ENCODE results near the gene HDAC7. TPM values are rescaled to one million over a fixed set of nuclear protein-coding genes. Genes with fewer than 3 reads are reported as not detected.

The HDAC7 gene
- total RNA-seq, 2 experiments from 2014 or later = 331 to 385 TPM

DNA sequence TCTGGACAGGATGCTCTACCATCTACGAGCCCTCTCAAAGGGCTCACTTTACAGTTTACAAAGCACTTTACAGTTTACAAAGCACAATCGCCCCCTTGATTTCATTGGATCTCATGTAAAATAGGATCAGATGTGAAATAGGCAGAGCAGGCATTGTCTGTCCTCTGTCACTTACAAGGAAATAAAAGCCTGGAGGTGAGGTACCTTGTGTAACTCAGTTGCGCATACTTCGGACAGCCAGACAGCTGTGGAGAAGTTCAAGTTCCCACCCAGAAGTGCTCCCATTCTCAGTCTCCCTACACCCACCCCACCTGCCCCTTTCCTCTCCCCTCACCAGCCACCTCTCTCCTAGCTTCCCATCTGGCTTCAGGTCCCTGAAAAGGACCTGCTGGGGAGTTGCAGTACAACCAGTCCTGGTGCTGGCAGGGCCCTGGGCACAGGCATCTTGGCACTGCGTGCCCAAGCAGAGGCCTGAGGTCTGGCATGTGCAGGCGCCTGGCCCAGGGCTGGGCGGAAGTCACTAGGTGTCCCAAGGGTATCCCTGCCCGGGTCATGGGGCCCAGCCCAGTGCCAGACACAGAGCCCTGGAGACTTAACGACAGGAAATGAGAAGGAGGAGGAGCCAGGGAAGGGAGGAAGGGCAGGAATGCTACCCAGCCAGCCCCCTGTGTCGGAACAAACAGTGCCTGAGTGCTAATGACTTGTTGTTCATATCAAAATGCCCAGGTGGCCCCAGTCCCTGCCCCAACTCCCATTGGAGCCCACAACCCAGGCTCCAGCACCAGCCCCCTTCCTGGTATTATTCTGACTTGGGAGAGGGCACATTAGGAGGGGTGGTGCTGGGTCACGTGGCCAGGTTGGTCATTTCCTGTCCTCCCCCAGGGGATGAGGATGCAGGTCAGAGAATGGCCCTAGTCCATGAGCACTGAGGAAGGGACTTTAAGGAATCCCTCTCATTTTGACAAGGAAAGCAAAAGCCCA, 66.4 kb downstream of the HDAC7 start:
- ATAC-seq (no peak), DNase-seq (no peak)
- Mint-ChIP-seq H3K36me3 (ENCODE audit: low read depth) (no peaks in the 10 kb centered on the region), H3K27me3 (no peaks in the 10 kb centered on the region), H3K4me1 (peaks cover 37% of the 10 kb centered on the region), H3K4me3 (no peak overlapping the region), H3K27ac (no peak overlapping the region), H3K9me3 (ENCODE audit: low read depth) (no peaks in the 10 kb centered on the region)
- ChIA-PET CTCF (interaction anchor here (2.2 to 10.3 kb wide), 3 partner anchors 11 to 85 kb away, joined by 7 to 218 read pairs (median 92); no protein-coding TSS in a partner anchor), POLR2A (no interaction called here)
- intact Hi-C loops (cut with DNase I, micrococcal nuclease) = loop anchor here in 1 of 2 experiments (10.0 kb wide), 1 partner anchor 211 kb away; the partner anchor contains the start of gene TMEM106C

DNA sequence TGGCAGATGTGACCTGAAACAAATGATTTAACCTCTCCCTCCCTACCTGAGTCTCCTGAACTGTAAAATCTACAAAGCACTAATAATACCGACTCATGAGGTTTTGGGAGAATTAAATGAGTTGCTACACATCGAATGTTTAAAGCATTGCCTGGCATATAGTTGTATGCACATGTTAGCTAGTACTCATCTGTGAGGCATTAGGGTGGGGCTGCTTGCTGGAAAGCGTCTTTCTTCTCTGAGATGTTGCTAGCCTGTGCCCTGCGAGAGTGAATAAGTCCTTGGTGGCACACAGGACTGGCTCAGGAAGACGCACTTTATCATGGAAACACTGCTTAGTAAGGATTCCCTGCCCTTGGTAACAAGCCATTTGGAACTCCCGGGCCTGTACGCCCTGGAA, 67.2 kb downstream of the HDAC7 start:
- ChIA-PET CTCF (interaction anchor here (1.0 to 7.9 kb wide), 4 partner anchors 11 to 86 kb away, joined by 4 to 92 read pairs (median 6); no protein-coding TSS in a partner anchor), POLR2A (no interaction called here)
- Mint-ChIP-seq H3K27ac (no peak overlapping the region), H3K4me3 (no peak overlapping the region), H3K9me3 (ENCODE audit: low read depth) (no peaks in the 10 kb centered on the region), H3K27me3 (no peaks in the 10 kb centered on the region), H3K4me1 (peaks cover 32% of the 10 kb centered on the region), H3K36me3 (ENCODE audit: low read depth) (no peaks in the 10 kb centered on the region)
- intact Hi-C loops (cut with DNase I, micrococcal nuclease) = loop anchor here in 1 of 2 experiments (10.0 kb wide), 1 partner anchor 212 kb away; the partner anchor contains the start of gene TMEM106C
- DNase-seq (no peak), ATAC-seq (no peak)

DNA sequence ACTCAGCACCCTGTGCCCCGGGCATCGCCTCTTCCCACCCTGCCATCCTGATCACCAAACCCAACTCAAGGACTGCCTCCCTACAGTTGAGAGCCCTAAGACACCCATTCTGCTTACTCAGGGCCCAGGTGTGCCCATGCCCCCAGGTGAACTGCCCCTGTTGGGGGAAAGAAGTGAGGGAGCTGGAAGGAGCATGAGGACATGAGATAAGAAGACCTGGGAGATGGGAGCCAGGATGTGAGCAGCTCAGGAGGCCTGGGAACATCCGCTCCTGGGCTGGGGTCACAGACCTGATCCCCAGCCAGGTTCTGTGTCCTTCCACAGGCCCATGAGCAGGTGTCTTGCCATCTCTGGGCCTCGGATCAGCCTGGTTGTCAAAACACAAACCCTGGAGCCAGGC, 67.6 kb downstream of the HDAC7 start:
- CTCF ChIA-PET = interaction anchor here (1.0 to 1.3 kb wide), 2 partner anchors 11 to 20 kb away, joined by 4 to 5 read pairs; no protein-coding TSS in a partner anchor
- intact Hi-C loops (cut with DNase I, micrococcal nuclease) = loop anchor here in 1 of 2 experiments (10.0 kb wide), 1 partner anchor 213 kb away; the partner anchor contains the start of gene TMEM106C
- Mint-ChIP-seq H3K36me3 (ENCODE audit: low read depth) (no peaks in the 10 kb centered on the region), H3K27ac (no peak overlapping the region), H3K9me3 (ENCODE audit: low read depth) (no peaks in the 10 kb centered on the region), H3K4me3 (no peak overlapping the region), H3K4me1 (peaks cover 27% of the 10 kb centered on the region), H3K27me3 (no peaks in the 10 kb centered on the region)
- ATAC-seq (no peak), DNase-seq (no peak)
- POLR2A ChIA-PET = no interaction called here

DNA sequence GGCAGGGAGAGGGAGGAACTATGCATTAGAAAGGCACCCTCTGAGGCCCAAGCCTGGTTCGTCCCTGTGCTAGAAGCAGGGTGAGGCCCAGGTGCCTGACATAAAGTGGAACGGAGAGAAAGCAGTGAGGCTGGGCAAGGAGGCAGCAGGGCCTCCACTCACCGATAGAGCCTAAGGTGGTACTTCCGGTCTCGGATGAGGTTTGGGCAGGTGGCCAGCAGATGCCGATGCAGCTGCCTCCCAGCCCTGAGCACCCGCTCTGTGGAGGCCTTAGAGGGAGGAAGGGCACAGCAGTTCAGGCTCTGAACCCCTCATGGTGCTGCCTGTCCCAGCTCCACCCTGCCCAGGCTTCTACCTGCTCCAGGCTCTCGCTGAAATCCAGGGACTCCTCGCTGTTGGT, 68.1 kb downstream of the HDAC7 start:
- Mint-ChIP-seq H3K9me3 (ENCODE audit: low read depth) (no peaks in the 10 kb centered on the region), H3K27me3 (no peaks in the 10 kb centered on the region), H3K4me3 (no peak overlapping the region), H3K4me1 (peaks cover 25% of the 10 kb centered on the region), H3K36me3 (ENCODE audit: low read depth) (no peaks in the 10 kb centered on the region), H3K27ac (no peak overlapping the region)
- ATAC-seq (no peak), DNase-seq (no peak)
- intact Hi-C loops (cut with DNase I, micrococcal nuclease) = loop anchor here in 1 of 2 experiments (10.0 kb wide), 1 partner anchor 213 kb away; the partner anchor contains the start of gene TMEM106C
- CTCF ChIA-PET = interaction anchor here (0.6 to 1.3 kb wide), 3 partner anchors 10 to 21 kb away, joined by 3 to 5 read pairs (median 4); no protein-coding TSS in a partner anchor
- POLR2A ChIA-PET = no interaction called here

DNA sequence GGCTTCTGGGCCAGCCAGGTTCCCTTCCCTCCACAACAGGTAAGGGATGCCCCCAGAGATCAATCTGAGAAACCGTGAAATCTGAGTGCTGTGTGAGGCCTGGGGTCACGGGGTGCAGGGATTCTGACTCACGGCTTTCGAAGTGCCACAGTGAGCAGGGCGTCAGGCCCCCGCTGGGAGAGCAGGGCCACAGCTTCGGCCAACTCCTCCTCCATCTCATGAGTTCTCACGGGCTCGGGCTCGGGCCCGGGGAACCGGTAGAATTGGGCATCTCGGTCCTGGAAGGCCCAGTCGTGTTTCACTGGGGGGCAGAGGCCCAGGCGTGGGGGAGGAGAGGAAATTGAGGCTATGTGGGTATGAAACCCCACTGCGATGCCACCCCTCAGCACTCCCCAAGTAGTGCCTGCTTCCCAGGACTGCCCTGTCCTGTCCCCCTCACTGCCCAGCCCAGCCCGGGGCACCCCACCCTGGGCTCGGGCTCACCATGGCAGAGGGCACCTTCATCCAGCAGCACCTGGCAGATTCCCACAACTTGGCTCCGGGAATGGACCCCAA, 68.7 kb downstream of the HDAC7 start:
- Mint-ChIP-seq H3K9me3 (ENCODE audit: low read depth) (no peaks in the 10 kb centered on the region), H3K4me3 (no peak overlapping the region), H3K4me1 (peaks cover 19% of the 10 kb centered on the region), H3K27ac (no peak overlapping the region), H3K27me3 (no peaks in the 10 kb centered on the region), H3K36me3 (ENCODE audit: low read depth) (no peaks in the 10 kb centered on the region)
- intact Hi-C loops (cut with DNase I, micrococcal nuclease) = loop anchor here in 1 of 2 experiments (10.0 kb wide), 1 partner anchor 214 kb away; the partner anchor contains the start of gene TMEM106C
- ChIA-PET CTCF (interaction anchor here (0.6 to 1.3 kb wide), 3 partner anchors 10 to 21 kb away, joined by 3 to 5 read pairs (median 3); no protein-coding TSS in a partner anchor), POLR2A (no interaction called here)
- no peak for ATAC-seq
- no peak for DNase-seq

DNA sequence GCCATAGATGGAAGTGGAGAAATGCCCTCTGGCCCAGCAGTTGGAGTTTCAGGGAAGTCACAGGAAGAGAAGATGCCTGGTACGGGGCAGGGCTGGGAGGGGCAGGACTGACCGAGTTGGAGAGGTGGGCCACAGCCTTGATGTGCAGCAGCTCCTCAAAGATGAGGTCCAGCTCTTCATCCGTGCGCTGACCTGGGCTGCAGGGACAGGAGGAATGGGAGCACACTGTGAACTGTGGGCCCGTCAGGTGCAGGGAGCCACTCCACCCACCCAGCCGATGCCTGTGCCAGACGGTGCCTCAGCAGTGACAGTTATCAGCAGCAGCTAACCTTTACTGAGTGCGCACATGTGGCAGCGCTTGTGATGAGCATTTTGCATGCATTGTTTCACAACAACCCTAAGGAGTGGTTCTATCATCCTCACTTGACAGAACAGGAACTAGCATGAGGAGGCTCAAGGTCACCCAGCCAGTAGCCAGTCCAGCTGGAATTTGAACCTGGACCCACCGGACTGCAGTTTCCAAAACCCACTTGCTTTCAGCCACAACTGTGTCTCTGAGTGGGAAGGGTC, 69.4 kb downstream of the HDAC7 start:
- Mint-ChIP-seq H3K4me1 (peaks cover 12% of the 10 kb centered on the region), H3K36me3 (ENCODE audit: low read depth) (no peaks in the 10 kb centered on the region), H3K9me3 (ENCODE audit: low read depth) (no peaks in the 10 kb centered on the region), H3K27me3 (no peaks in the 10 kb centered on the region), H3K27ac (no peak overlapping the region), H3K4me3 (no peak overlapping the region)
- POLR2A ChIA-PET = no interaction called here
- intact Hi-C loops (cut with DNase I, micrococcal nuclease) = loop anchor here in 1 of 2 experiments (10.0 kb wide), 1 partner anchor 214 kb away; the partner anchor contains the start of gene TMEM106C
- no peak for DNase-seq
- CTCF ChIA-PET = interaction anchor here (0.9 kb wide), 1 partner anchor 9 kb away, joined by 3 read pairs; no protein-coding TSS in a partner anchor
- ATAC-seq = no peak

DNA sequence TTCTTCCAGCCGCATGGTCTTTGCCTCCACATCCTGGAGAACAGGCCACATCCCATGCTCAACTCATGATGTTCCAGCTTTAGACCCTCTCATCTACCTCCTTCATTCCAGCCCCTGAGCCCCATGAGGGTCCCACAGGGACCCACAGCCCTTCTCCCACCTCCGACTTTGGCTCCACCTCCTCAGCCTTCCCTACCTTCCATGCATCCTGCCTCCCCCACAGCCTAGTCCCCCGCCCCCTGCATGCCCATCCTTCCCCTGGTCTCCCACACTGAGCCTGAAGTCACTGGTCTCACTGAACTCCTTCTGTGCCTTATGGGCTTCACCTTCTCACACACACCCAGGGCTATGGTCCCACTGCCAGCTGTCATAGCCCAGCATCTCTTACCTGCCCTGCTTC, 70.8 kb downstream of the HDAC7 start:
- DNase-seq (no peak), ATAC-seq (no peak)
- ChIA-PET CTCF (interaction anchor here (2.0 to 13.4 kb wide), 2 partner anchors 25 to 92 kb away, joined by 5 to 449 read pairs; partner anchors contain the start of gene SLC48A1), POLR2A (no interaction called here)
- H3K4me3 Mint-ChIP-seq = no peak overlapping the region
- H3K9me3 Mint-ChIP-seq (ENCODE audit: low read depth) = no peaks in the 10 kb centered on the region
- H3K27ac Mint-ChIP-seq = no peak overlapping the region
- H3K4me1 Mint-ChIP-seq = no peaks in the 10 kb centered on the region
- H3K27me3 Mint-ChIP-seq = no peaks in the 10 kb centered on the region
- intact Hi-C loops (cut with DNase I, micrococcal nuclease) = no loop called here
- H3K36me3 Mint-ChIP-seq (ENCODE audit: low read depth) = no peaks in the 10 kb centered on the region

DNA sequence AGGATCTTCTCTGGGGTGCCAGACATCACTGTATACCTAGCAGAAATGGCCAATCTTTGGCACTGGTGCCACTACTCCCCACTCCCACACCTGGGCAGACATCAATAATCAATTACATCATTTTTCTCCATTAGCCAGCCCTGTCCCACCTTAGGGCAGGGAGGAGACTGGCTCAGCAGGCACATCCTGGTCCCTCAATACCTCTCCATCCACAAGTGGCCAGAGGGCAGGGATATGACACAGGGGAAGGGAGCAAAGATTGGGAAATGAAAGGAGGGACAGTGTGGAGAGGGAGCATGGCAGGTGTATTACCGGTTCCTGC, 71.2 kb downstream of the HDAC7 start:
- ChIA-PET CTCF (interaction anchor here (2.0 to 13.4 kb wide), 2 partner anchors 25 to 92 kb away, joined by 5 to 449 read pairs; partner anchors contain the start of gene SLC48A1), POLR2A (no interaction called here)
- no peaks in the 10 kb centered on the region for H3K36me3 Mint-ChIP-seq (ENCODE audit: low read depth)
- no peaks in the 10 kb centered on the region for H3K9me3 Mint-ChIP-seq (ENCODE audit: low read depth)
- ATAC-seq = no peak
- H3K27me3 Mint-ChIP-seq = peaks cover 2% of the 10 kb centered on the region
- H3K27ac Mint-ChIP-seq = no peak overlapping the region
- H3K4me3 Mint-ChIP-seq = no peak overlapping the region
- no peaks in the 10 kb centered on the region for H3K4me1 Mint-ChIP-seq
- intact Hi-C loops (cut with DNase I, micrococcal nuclease) = no loop called here
- DNase-seq = no peak

DNA sequence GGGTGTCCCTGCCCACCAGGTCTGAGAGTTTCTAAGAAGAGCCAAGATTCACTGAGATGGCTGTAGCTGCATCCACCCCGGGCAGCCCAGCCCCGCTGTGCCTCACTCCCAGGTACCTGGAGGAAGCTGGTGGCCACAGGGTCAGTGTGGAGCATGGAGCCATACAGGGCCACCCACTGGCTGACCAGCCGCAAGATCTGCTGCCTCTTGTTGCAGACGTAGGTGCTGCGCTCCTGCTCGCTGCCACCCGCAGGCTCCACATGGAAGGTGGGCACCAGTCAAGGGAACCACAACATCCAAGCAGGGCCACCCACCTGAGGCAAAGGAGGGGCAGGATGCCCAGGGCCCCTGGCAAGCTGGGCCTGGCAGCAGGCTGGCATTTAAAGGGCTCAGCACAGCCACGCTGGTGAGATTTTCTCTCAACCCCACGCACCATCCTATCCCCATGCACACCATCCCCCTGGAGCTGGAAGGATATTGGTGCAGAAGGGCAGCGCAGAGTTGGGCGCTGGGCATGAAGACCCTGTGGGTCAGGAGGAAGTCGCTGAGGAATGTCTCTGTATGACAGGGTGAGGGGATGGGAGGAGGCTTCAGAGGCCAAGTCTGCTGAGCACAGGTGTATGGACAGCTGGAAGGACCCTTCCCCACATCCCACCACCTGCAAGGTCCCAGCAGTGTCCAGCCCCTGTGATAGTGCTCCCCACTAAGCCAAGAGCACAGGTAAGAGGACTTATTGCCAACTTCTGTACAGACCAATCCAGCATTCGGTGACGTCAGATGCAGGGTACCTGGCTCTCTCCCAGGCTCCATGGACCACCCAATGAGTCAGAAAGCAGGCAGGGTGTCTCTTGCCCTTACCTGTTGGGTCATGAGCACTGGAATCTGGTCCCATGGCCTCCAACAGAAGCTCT, 71.9 kb downstream of the HDAC7 start:
- H3K4me1 Mint-ChIP-seq = no peaks in the 10 kb centered on the region
- ChIA-PET POLR2A (no interaction called here), CTCF (interaction anchor here (0.9 to 13.4 kb wide), 3 partner anchors 9 to 93 kb away, joined by 3 to 449 read pairs (median 5); partner anchors contain the start of gene SLC48A1)
- no peak overlapping the region for H3K4me3 Mint-ChIP-seq
- no peaks in the 10 kb centered on the region for H3K36me3 Mint-ChIP-seq (ENCODE audit: low read depth)
- peaks cover 2% of the 10 kb centered on the region for H3K27me3 Mint-ChIP-seq
- intact Hi-C loops (cut with DNase I, micrococcal nuclease) = no loop called here
- ATAC-seq (no peak), DNase-seq (no peak)
- no peak overlapping the region for H3K27ac Mint-ChIP-seq
- H3K9me3 Mint-ChIP-seq (ENCODE audit: low read depth) = no peaks in the 10 kb centered on the region

DNA sequence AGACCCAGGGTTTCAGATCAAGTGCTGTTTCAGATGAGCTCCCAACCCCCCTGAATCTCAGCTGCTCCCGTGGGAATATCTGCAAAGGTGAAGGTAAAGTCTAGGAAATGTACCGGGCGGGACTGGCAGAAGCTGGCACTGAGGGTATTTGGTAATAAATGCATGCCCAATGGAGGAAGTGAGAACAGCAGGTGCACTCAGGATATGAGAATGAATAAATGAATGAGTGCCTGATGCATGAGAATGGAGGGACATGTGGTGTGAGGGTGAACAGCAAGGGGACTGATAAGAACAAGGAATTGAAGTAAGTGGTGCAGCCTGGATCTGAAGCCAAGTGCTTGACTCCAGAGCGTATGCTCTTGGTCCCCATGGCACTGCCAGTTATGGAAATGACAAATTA, 72.6 kb downstream of the HDAC7 start:
- no peaks in the 10 kb centered on the region for H3K9me3 Mint-ChIP-seq (ENCODE audit: low read depth)
- H3K4me3 Mint-ChIP-seq = no peak overlapping the region
- CTCF ChIA-PET = interaction anchor here (0.6 to 13.4 kb wide), 4 partner anchors 26 to 94 kb away, joined by 3 to 449 read pairs (median 4); partner anchors contain the start of gene SLC48A1
- H3K36me3 Mint-ChIP-seq (ENCODE audit: low read depth) = no peaks in the 10 kb centered on the region
- POLR2A ChIA-PET = no interaction called here
- peaks cover 2% of the 10 kb centered on the region for H3K27me3 Mint-ChIP-seq
- peaks cover 4% of the 10 kb centered on the region for H3K4me1 Mint-ChIP-seq
- no peak overlapping the region for H3K27ac Mint-ChIP-seq
- ATAC-seq (no peak), DNase-seq (no peak)
- intact Hi-C loops (cut with DNase I, micrococcal nuclease) = no loop called here

All from activated CD4-positive, alpha-beta T cell treated with anti-CD3 and anti-CD28 coated beads for 36 hours (primary cell).